WTC11 (cell line): ENCODE data around the gene PDZD2.

Source experiments
- NR1H2 ChIP-seq: sonication (generic); formaldehyde crosslinking; IDR thresholded peaks from 2 replicates; pipeline ENCODE4 v1.9.0; 2021; ENCODE audit warnings: mild to moderate bottlenecking, moderate library complexity, missing genetic modification reagents
- NR3C1 ChIP-seq: sonication (generic); formaldehyde crosslinking; conservative IDR thresholded peaks from 2 replicates; pipeline ENCODE4 v1.8.1; 2023; ENCODE audit warnings: low read depth, mild to moderate bottlenecking, missing genetic modification reagents

- no peak for TF ChIP-seq NR1H2 (CRISPR knock-in tag)
- no peak for TF ChIP-seq NR3C1 (CRISPR knock-in tag)
Observed at GRCh38 chr5:32130865-32131264, 491.9 kb downstream of the PDZD2 start.
